BLaER1 treated with 17β-estradiol and CSF1 and Interleukin-3, amounts not matched to agents 10 nM and 100 nM (cell line): ENCODE data around the gene ERC2.

Experiments
- H3K27ac ChIP-seq, 11 experiments: shearing (Covaris generic); formaldehyde crosslinking; 2 replicates each; pipeline ENCODE4 v1.8.1; 2022
- H3K27me3 ChIP-seq, 11 experiments: shearing (Covaris generic); formaldehyde crosslinking; 2 replicates each; pipeline ENCODE4 v1.8.1; 2022
- H3K36me3 ChIP-seq, 11 experiments: shearing (Covaris generic); formaldehyde crosslinking; 2 replicates each; pipeline ENCODE4 v1.8.1; 2022
- H3K4me1 ChIP-seq, 10 experiments: shearing (Covaris generic); formaldehyde crosslinking; 2 replicates each; pipeline ENCODE4 v1.8.1; 2022
- H3K4me2 ChIP-seq, 11 experiments: shearing (Covaris generic); formaldehyde crosslinking; 2 replicates each; pipeline ENCODE4 v1.8.1; 2022
- H3K4me3 ChIP-seq, 10 experiments: shearing (Covaris generic); formaldehyde crosslinking; 2 replicates each; pipeline ENCODE4 v1.8.1; 2022
- H3K9ac ChIP-seq, 11 experiments: shearing (Covaris generic); formaldehyde crosslinking; 2 replicates each; pipeline ENCODE4 v1.8.1; 2022
- H3K9me3 ChIP-seq, 11 experiments: shearing (Covaris generic); formaldehyde crosslinking; replicated peaks in 1 of 11; 2 replicates each; pipeline ENCODE4 v1.8.1; 2022
- H4K20me1 ChIP-seq, 11 experiments: shearing (Covaris generic); formaldehyde crosslinking; 2 replicates each; pipeline ENCODE4 v1.8.1; 2022
- Cebpa-rat ChIP-seq, 11 experiments: shearing (Covaris generic); IDR thresholded peaks; 2 replicates each; pipeline ENCODE4 v1.8.1; 2022

ERC2 gene

DNA sequence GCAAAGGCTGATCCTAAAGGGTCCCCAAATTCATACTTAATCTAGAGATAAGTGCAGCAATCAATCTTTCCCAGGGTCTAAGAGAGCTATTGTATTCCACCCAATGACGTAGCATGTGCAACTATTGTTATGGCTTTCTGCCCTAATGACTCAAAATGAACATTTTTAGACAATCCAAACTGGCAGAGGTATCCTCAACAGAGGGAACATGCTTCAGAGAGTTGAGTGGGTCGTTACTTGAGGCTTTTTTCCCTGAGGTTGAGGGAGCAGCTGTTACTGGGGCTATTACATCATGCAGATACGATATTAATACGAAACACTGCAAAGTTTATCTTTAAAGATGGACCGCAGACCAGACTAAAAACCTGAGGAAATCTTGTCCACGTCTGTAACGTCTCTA lies 702.9 kb downstream of the ERC2 start:
- H3K27ac ChIP-seq = no peak overlapping the region
- no peak for TF ChIP-seq Cebpa-rat (IDR thresholded peaks at IDR 0.05)
- H3K4me3 ChIP-seq = no peak overlapping the region
- no peaks in the 10 kb centered on the region for H3K4me1 ChIP-seq
- no peak overlapping the region for H3K9ac ChIP-seq
- no peaks in the 10 kb centered on the region for H3K27me3 ChIP-seq
- H3K36me3 ChIP-seq = no peaks in the 10 kb centered on the region
- peaks cover 0 to 12% (median 0%) of the 10 kb centered on the region in 11 experiments; a peak in 5 of 22 replicates for H3K9me3 ChIP-seq
- no peaks in the 10 kb centered on the region for H4K20me1 ChIP-seq
- no peak overlapping the region for H3K4me2 ChIP-seq

GRCh38 chr3:55756976-55757375 lies 711.3 kb downstream of the ERC2 start:
- Histone ChIP-seq H3K9me3 (no peaks in the 10 kb centered on the region), H3K4me3 (no peak overlapping the region), H3K27me3 (no peaks in the 10 kb centered on the region; a peak in 1 of 22 replicates), H3K36me3 (no peaks in the 10 kb centered on the region), H4K20me1 (no peaks in the 10 kb centered on the region), H3K27ac (no peak overlapping the region), H3K9ac (no peak overlapping the region), H3K4me1 (peaks cover 3 to 11% (median 9%) of the 10 kb centered on the region in 10 experiments; a peak in 11 of 20 replicates), H3K4me2 (no peak overlapping the region)
- TF ChIP-seq Cebpa-rat (IDR thresholded peaks at IDR 0.05) = no peak

- Histone ChIP-seq H3K4me2 (no peak overlapping the region), H3K9ac (no peak overlapping the region), H4K20me1 (no peaks in the 10 kb centered on the region), H3K36me3 (no peaks in the 10 kb centered on the region), H3K27ac (no peak overlapping the region), H3K4me1 (peaks cover 3 to 11% (median 9%) of the 10 kb centered on the region in 10 experiments; a peak in 11 of 20 replicates), H3K9me3 (no peaks in the 10 kb centered on the region), H3K27me3 (no peaks in the 10 kb centered on the region; a peak in 1 of 22 replicates), H3K4me3 (no peak overlapping the region)
- no peak for TF ChIP-seq Cebpa-rat (IDR thresholded peaks at IDR 0.05)
Measured at GRCh38 chr3:55755516-55756205, 712.6 kb downstream of the ERC2 start.

DNA sequence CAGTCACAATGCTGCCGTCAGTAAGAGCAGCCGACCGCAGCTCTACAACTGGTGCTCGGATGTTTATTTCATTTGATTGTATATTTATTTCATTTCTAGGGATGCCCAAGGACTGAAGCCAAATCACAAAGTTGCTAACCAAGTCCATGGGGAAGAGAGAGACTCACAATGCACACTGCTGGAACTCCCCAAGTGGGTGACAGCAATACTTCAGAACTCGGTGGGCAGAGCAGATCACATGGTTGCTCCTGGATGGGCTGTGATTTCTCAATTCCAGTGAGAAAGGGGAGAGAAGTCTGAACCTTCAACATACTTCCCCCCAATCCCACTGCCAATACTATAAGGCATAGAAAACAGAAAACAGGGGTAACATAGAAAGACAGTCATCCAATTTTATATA lies 715.4 kb downstream of the ERC2 start:
- Histone ChIP-seq H3K27ac (no peak overlapping the region), H3K9ac (no peak overlapping the region), H3K4me2 (no peak overlapping the region), H3K27me3 (no peaks in the 10 kb centered on the region; a peak in 1 of 22 replicates), H3K9me3 (peaks cover 0 to 8% (median 0%) of the 10 kb centered on the region in 11 experiments; a peak in 3 of 22 replicates), H3K4me3 (no peak overlapping the region), H3K4me1 (no peaks in the 10 kb centered on the region), H4K20me1 (no peaks in the 10 kb centered on the region), H3K36me3 (no peaks in the 10 kb centered on the region)
- no peak for TF ChIP-seq Cebpa-rat (IDR thresholded peaks at IDR 0.05)

DNA sequence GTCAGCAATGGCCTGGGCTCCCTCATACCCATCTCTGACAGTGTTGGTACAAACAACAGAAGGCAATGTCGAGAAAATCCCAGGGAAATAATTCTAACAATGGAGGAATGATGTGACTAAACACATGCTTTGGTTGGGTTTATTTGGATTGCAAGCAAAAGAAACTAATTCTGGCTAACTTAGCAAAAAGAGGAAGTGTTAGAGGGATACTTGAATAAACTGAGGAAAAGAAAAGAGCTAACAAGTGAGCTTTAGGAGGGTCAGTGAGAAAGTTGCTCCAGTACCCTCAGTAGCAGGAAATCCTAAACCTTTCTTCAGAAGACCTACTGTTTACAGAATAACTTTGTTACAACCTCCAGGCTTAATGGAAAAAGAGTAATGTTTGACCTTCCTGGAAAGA lies 716.5 kb downstream of the ERC2 start:
- no peak for TF ChIP-seq Cebpa-rat (IDR thresholded peaks at IDR 0.05)
- H3K4me2 ChIP-seq = no peak overlapping the region
- no peak overlapping the region for H3K4me3 ChIP-seq
- H3K9ac ChIP-seq = no peak overlapping the region
- no peaks in the 10 kb centered on the region for H3K4me1 ChIP-seq
- peaks cover 0 to 8% (median 0%) of the 10 kb centered on the region in 11 experiments; a peak in 3 of 22 replicates for H3K9me3 ChIP-seq
- H4K20me1 ChIP-seq = no peaks in the 10 kb centered on the region
- H3K27me3 ChIP-seq = no peaks in the 10 kb centered on the region; a peak in 1 of 22 replicates
- H3K36me3 ChIP-seq = no peaks in the 10 kb centered on the region
- no peak overlapping the region for H3K27ac ChIP-seq

- no peaks in the 10 kb centered on the region for H3K4me1 ChIP-seq
- no peak overlapping the region for H3K4me3 ChIP-seq
- no peak overlapping the region for H3K4me2 ChIP-seq
- H3K27me3 ChIP-seq = no peaks in the 10 kb centered on the region
- no peak overlapping the region for H3K9ac ChIP-seq
- TF ChIP-seq Cebpa-rat (IDR thresholded peaks at IDR 0.05) = no peak
- no peak overlapping the region for H3K27ac ChIP-seq
- peaks cover 0 to 8% (median 0%) of the 10 kb centered on the region in 11 experiments; a peak in 3 of 22 replicates for H3K9me3 ChIP-seq
- no peaks in the 10 kb centered on the region for H3K36me3 ChIP-seq
- H4K20me1 ChIP-seq = no peaks in the 10 kb centered on the region
Measured at GRCh38 chr3:55750525-55750924, 717.7 kb downstream of the ERC2 start.

DNA sequence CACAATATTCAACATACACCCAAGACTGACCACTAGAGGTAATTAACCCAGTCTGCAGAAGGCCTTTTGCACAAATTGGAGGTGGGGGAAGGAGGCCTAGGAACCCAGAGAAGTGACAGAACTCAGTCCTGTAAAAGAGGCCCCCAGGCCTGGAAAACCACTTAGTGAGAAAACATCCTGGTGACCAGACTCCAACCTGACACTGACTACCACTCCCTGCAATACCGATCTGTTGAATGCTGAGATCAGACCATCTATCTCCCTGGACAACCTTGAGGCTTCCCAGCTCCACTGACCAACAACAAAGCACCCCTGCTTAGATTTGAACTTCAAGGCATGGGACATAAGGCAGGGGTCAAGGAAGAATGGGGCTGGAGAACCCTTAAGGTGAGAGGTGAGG lies 719.2 kb downstream of the ERC2 start:
- H3K4me3 ChIP-seq = no peak overlapping the region
- no peak overlapping the region for H3K27ac ChIP-seq
- no peak for TF ChIP-seq Cebpa-rat (IDR thresholded peaks at IDR 0.05)
- no peak overlapping the region for H3K9ac ChIP-seq
- no peak overlapping the region for H3K4me2 ChIP-seq
- no peaks in the 10 kb centered on the region for H3K36me3 ChIP-seq
- H3K9me3 ChIP-seq = peaks cover 0 to 14% (median 0%) of the 10 kb centered on the region in 11 experiments; a peak in 5 of 22 replicates
- no peaks in the 10 kb centered on the region for H3K4me1 ChIP-seq
- no peaks in the 10 kb centered on the region for H3K27me3 ChIP-seq
- no peaks in the 10 kb centered on the region for H4K20me1 ChIP-seq

- H3K27ac ChIP-seq = no peak overlapping the region
- no peak overlapping the region for H3K4me3 ChIP-seq
- no peaks in the 10 kb centered on the region for H4K20me1 ChIP-seq
- TF ChIP-seq Cebpa-rat (IDR thresholded peaks at IDR 0.05) = no peak
- H3K36me3 ChIP-seq = no peaks in the 10 kb centered on the region
- no peaks in the 10 kb centered on the region for H3K27me3 ChIP-seq
- H3K9me3 ChIP-seq = peaks cover 0 to 18% (median 0%) of the 10 kb centered on the region in 11 experiments; a peak in 5 of 22 replicates
- no peak overlapping the region for H3K4me2 ChIP-seq
- no peak overlapping the region for H3K9ac ChIP-seq
- H3K4me1 ChIP-seq = no peaks in the 10 kb centered on the region
Measured at GRCh38 chr3:55746808-55747413, 721.4 kb downstream of the ERC2 start.

GRCh38 chr3:55742832-55743136 lies 725.5 kb downstream of the ERC2 start:
- H3K9ac ChIP-seq = no peak overlapping the region
- H3K4me2 ChIP-seq = no peak overlapping the region
- TF ChIP-seq Cebpa-rat (IDR thresholded peaks at IDR 0.05) = no peak
- no peak overlapping the region for H3K27ac ChIP-seq
- H3K36me3 ChIP-seq = no peaks in the 10 kb centered on the region
- H3K4me3 ChIP-seq = no peak overlapping the region
- H3K4me1 ChIP-seq = no peaks in the 10 kb centered on the region
- H3K9me3 ChIP-seq = peaks cover 0 to 12% (median 0%) of the 10 kb centered on the region in 11 experiments; a peak in 3 of 22 replicates
- H4K20me1 ChIP-seq = no peaks in the 10 kb centered on the region
- H3K27me3 ChIP-seq = no peaks in the 10 kb centered on the region
